GM20431 (cell line): Measurements from ENCODE around the gene NUP88.

Experiments
- in situ Hi-C: fragments of 300-500 bp; cut with MseI, MboI; formaldehyde crosslinking; loops from one replicate; pipeline ENCODE4 v1.15.0; 2020; ENCODE audit warnings: low sequenced_read_pairs; ENCODE audit not compliant: unreplicated experiment

NUP88 gene

GRCh38 chr17:5422505-5422904, 3.0 kb upstream of the NUP88 start:
- in situ Hi-C loops: no loop called here

DNA sequence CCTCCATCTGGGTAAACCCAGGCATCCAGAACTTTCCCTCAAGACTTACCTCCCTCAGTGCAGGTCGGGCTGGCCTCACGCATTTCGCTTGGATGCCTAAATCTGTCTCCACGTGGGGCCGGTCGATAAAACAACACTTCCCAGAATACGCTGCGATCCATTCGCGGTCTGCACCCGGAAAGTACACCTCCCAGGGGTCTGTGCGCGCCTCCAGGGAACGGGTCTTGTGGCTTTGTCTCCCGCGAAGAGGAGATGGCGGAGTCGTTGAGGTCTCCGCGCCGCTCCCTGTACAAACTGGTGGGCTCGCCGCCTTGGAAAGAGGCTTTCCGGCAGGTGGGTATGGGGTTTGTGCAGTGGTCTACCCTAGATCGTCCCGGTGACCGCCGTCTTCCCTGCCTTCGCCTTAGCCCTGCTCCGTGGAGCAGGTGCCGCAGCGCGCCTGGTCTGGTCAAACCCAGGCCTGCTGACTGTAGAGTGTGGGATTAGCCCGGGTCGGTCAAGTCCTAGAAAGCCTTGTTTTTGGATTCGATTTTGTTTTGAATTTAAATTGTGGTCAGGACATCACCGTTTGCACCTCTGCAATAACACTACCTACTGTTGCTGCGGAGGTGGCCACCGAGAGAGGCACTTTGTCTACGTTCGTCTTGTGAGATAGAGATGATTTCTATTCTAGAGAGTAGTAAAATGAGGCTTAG, 644 bp upstream of the NUP88 start, which contains the start of gene RPAIN:
TSS of gene RPAIN (plus strand) at position 224 of the 695 bp plus-strand sequence. CDS start at position 253, 29 bp downstream.
- in situ Hi-C loops: no loop called here

DNA sequence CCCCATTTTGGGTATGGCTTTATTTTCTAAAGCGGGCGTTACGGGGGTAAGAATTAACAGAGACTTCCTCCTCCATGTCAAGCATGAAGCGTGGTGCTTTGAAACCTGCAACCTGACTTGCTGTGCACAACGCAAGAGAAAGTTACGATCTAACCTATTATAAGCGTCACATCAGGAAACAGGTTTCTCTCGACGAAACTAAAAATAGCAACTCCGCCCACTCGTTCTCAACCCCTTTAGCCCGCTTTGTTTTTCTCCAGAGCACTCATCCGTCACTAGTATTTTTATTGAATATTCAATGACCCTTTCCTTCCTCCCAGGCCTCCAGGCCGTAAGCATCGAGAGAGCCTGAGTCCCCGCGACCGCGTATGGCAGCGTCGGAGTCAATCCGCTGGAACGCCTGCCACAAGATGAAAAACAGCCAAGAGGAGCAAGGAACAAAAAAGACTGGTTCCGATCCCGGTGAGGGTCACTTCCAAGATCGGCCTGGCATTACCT, 555 bp downstream of the NUP88 start:
- in situ Hi-C loops: no loop called here

DNA sequence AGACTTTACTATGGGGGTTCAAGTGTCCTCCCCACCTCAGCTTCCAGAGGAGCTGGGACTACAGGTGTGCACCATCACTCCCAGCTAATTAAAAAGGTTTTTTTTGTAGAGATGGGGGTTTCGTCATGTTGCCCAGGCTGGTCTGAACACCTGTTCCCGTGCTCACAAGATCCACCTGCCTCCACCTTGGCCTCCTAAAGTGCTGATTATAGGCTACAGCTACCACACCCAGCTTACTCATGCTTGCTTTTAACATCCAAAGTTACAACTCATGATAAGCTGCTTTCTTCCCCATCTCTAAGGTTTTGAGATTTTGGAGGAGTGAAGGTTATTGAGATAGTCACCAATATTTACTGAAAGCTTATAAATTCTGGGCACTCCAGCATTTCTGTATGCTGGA, 2.6 kb downstream of the NUP88 start:
- in situ Hi-C loops: no loop called here

DNA sequence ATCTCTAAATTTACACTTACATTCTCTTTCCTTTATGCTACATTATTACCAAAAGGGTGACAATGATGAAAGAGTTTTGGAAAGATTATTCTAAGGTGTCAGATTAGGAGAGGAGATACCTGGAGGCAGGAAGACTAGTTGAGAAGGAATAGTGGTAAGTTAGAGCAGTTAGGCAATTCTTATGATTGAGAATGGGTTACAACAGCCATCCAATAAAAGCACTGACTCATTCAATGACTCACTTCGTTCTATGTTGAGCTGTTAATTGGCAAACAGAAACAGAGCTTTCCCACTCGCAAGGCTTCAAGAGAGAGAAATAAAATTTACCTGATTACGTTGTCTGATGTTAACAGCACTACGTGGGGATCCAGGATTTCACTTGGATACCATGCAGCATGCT, 5.8 kb downstream of the NUP88 start:
- in situ Hi-C loops: no loop called here

- in situ Hi-C loops: no loop called here
Measured at GRCh38 chr17:5410594-5411272, 8.7 kb downstream of the NUP88 start.

DNA sequence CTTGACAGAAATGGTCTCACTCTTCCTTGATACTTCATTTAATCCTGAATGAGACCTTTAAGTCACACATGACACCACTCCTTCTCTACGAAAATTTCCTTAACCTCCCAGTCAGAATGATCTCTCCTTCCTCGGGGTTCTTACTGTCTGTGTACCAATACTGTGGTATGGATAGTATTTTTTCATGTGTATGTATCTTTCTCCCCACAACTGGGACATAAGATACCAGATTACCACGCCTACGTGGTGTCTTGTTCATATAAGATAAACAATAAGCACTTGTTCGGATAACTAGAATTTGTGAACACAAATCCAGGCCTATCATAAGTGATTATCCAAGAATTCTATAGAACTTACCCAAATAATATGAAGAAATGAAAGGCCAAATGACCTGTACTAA, 11.3 kb downstream of the NUP88 start:
- in situ Hi-C loops: no loop called here

GRCh38 chr17:5405400-5405799, 14.1 kb downstream of the NUP88 start:
- in situ Hi-C loops: no loop called here

DNA sequence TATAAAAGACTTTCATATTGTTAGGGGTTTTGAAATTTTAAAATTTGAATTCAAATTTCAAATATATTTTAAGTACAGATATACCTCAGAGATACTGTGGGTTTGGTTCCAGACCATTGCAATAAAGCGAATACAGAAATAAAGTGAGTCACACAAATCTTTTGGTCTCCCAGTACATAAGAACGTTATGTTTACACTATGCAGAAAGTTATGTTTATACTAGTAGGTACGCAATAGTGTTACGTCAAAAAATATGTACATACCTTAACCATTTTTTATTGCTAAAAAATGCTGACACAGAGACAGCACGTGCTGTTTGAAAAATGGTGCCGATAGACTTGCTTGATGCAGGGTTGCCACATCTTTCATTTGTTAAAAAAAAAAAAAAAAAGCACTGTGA, 19.7 kb downstream of the NUP88 start:
- in situ Hi-C loops: no loop called here

GRCh38 chr17:5396612-5397011, 22.9 kb downstream of the NUP88 start:
- in situ Hi-C loops: no loop called here

DNA sequence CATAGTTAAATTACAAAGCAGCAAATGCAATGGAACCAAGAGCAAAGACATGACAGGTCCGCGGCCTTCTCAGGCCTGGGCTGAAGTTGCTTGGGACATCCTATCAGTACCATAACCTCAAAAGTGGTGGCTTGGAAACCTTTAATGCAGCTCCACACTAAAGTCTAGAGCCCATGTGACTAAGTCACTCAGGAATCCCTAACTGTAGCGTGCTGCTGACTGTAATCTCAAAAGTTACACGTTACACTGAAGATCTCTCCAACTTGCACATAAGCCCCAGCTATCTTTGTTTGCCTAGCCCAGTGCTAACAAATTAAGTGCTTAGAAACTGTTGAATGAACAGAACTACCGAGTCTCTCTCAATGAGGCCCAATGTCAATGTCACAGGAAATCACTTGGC, 27.8 kb downstream of the NUP88 start:
- in situ Hi-C loops: no loop called here

DNA sequence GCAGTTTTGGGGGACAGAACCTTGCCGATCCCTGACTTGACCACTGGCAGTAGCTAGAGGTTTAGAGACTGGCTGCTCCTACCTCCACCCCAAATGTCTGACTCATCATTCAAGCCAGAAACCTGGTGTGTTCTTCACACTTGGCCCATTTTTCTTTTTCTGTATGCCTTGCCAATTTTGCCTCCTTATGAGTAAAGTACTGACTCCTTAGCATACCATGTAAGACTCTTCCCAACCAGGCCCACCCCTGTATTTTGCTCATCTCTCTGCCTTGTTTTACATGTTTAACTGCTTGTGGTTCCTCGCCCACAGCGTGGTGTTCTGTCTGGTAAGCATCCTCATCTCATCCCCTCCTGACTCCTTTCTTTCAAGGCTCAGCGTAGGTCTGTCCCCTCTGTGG, 37.9 kb downstream of the NUP88 start:
- in situ Hi-C loops: no loop called here

GRCh38 chr17:5380491-5381135, 38.8 kb downstream of the NUP88 start:
- in situ Hi-C loops: no loop called here

DNA sequence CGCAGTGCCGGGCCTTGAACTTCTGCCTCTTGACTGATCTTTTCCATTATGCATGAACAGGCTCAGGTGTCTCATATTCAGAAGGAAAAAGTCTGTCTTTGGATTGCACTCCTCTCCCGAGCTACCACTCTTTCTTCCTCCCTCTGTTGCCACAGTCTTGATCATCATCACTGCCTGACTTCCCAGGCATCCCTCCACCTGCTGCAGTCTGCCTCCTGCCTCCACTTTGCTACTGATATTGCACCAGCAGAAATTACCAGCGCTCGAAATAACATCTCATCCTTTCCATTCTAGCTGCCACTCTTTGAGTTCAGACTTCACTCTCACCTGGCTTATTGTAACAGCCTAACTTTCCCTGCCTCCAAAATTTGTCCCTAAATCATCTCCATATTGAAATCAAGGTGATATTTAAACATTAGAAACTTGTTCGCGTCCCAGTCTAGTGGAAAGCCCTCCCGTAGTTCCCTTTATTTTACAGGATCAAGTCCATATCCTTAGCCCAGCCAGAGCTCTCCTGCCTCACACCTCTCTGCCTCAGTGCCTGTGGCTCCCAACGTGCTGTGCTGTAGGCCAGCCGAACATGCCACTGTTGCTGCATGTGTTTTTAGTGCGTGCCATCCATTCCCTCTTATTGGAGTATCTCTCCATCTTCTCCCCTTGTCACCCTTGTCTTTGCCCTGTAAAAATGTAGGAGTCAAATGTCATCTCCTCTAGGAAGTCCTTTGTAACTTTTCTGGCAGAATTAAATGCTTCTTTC, 39.9 kb downstream of the NUP88 start:
- in situ Hi-C loops: no loop called here

- in situ Hi-C loops: no loop called here
Measured at GRCh38 chr17:5378566-5379207, 40.8 kb downstream of the NUP88 start.

DNA sequence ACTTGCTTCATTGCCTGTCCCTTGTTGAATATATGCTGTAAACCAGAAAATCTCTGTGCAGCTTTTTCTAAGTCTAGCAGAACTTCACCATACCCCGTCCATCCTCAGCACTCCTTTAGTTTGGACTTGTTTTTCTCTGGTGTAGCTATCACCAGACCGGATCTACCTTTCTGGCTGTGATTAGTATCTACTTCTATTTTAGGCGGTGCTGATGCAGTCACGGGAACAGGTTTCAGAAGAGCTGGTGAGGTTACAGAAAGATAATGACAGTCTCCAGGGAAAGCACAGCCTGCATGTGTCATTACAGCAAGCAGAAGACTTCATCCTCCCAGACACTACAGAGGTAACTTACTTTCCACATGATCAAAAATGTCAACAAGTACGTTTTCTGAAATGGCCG, 46.4 kb downstream of the NUP88 start:
- in situ Hi-C loops: no loop called here

DNA sequence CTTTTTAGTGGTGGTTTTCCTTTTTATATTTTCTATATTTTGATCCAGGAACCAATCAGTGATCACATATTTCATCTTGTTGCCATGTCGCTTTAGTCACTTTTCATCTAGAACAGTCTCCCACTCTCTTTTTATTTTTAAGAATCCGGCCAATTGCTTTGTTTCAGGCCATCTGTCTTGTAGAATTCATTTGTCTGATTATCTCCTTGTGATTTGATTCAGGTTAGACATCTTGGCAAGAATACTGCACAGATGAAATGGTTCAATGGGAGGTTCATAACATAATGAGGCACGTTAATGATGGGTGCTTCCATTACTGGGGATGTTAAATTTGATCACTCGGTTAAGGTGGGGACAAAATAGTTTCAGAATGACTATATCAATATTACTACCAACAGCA, 49.1 kb downstream of the NUP88 start:
- in situ Hi-C loops: no loop called here

- in situ Hi-C loops: no loop called here
Measured at GRCh38 chr17:5365831-5366230, 53.6 kb downstream of the NUP88 start.

DNA sequence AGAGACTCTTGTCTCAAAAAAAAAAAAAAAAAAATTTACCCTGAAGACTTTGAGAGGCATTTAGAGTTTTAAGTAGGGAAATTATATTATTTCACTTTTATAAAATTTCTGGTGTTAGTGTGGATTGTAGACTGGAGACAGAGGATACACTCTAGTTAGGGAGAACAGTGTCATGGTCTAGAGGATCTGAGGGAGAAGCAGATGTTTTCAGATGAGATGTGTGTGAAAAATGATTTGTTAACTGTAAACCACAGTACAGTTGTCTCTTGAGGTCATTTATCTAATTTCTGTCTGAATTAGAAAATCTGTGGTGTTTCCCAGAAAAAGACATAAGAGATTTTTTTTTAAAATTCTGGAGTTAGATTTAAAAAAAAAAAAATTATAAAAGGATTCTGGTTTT, 54.8 kb downstream of the NUP88 start:
- in situ Hi-C loops: no loop called here

- in situ Hi-C loops: no loop called here
Measured at GRCh38 chr17:5364156-5364555, 55.3 kb downstream of the NUP88 start.
